HepG2 (cell line): ENCODE measurements around the gene CPPED1. TPM values are rescaled to one million over a fixed set of nuclear protein-coding genes. Genes with fewer than 3 reads are reported as not detected.
A peak's percentile ranks its signal among the peaks of the same experiment; 100 is the strongest.

Experiments used
- AGO2 ChIP-seq: fragments of 200-400 bp; formaldehyde crosslinking; optimal IDR thresholded peaks from 2 replicates; pipeline ENCODE3; 2017; ENCODE audit warnings: mild to moderate bottlenecking, low read depth, low read length, moderate library complexity
- CBX1 ChIP-seq: IDR thresholded peaks from one replicate; pipeline ENCODE4 v1.6.1; 2016; ENCODE audit warnings: antibody characterized with exemption, low read depth
- DR1 ChIP-seq: sonication (generic); formaldehyde crosslinking; IDR thresholded peaks from 2 replicates; pipeline ENCODE4 v1.8.0; 2021; ENCODE audit warnings: mild to moderate bottlenecking, missing genetic modification reagents, inconsistent platforms
- HOXA9 ChIP-seq: sonication (generic); formaldehyde crosslinking; IDR thresholded peaks from 2 replicates; pipeline ENCODE4 v1.8.1; 2022; ENCODE audit warnings: missing genetic modification reagents, mild to moderate bottlenecking, moderate library complexity, borderline replicate concordance
- MTA1 ChIP-seq: sonication (generic); formaldehyde crosslinking; IDR thresholded peaks from 2 replicates; pipeline ENCODE4 v1.4.0; 2020; ENCODE audit warnings: missing genetic modification reagents, mild to moderate bottlenecking, borderline replicate concordance
- NCOA2 ChIP-seq: sonication (generic); formaldehyde crosslinking; IDR thresholded peaks from 2 replicates; pipeline ENCODE4 v1.8.0; 2022; ENCODE audit warnings: inconsistent platforms
- NFKB2 ChIP-seq: sonication (generic); formaldehyde crosslinking; IDR thresholded peaks from 2 replicates; pipeline ENCODE4 v1.4.0; 2020; ENCODE audit warnings: missing genetic modification reagents, borderline replicate concordance
- SSRP1 ChIP-seq: IDR thresholded peaks from 2 replicates; pipeline ENCODE4 v1.6.1; 2016; ENCODE audit warnings: control low read depth
- ZBTB38 ChIP-seq: sonication (generic); formaldehyde crosslinking; IDR thresholded peaks from 2 replicates; pipeline ENCODE4 v1.5.1; 2020; ENCODE audit warnings: mild to moderate bottlenecking, missing genetic modification reagents
- ZBTB40 ChIP-seq, 2 experiments: fragments of 450-650 bp in 1 of 2; sonication (generic) in 1 of 2; formaldehyde crosslinking in 1 of 2; IDR thresholded peaks; 2 replicates each; pipeline versions ENCODE4 v1.6.1 to v1.8.0; 2016 to 2022; ENCODE audit warnings: antibody characterized with exemption in 1 of 2, mild to moderate bottlenecking in 1 of 2, missing genetic modification reagents in 1 of 2
- ZBTB8A ChIP-seq: sonication (generic); formaldehyde crosslinking; IDR thresholded peaks from 2 replicates; pipeline ENCODE4 v1.4.0; 2020; ENCODE audit warnings: mild to moderate bottlenecking, low read depth, missing genetic modification reagents, borderline replicate concordance
- ZNF138 ChIP-seq: sonication (generic); formaldehyde crosslinking; IDR thresholded peaks from 2 replicates; pipeline ENCODE4 v1.5.0; 2020; ENCODE audit warnings: mild to moderate bottlenecking, low read depth, missing genetic modification reagents
- ZNF256 ChIP-seq: sonication (generic); formaldehyde crosslinking; conservative IDR thresholded peaks from 2 replicates; pipeline ENCODE4 v1.4.0; 2020; ENCODE audit warnings: missing genetic modification reagents
- ZNF276 ChIP-seq: sonication (generic); formaldehyde crosslinking; IDR thresholded peaks from 2 replicates; pipeline ENCODE4 v1.4.0; 2020; ENCODE audit warnings: mild to moderate bottlenecking, low read depth, missing genetic modification reagents
- ZNF451 ChIP-seq: sonication (generic); formaldehyde crosslinking; IDR thresholded peaks from 2 replicates; pipeline ENCODE4 v1.5.0; 2020; ENCODE audit warnings: mild to moderate bottlenecking, missing genetic modification reagents
- ZNF564 ChIP-seq: sonication (generic); formaldehyde crosslinking; IDR thresholded peaks from 2 replicates; pipeline ENCODE4 v1.8.1; 2023; ENCODE audit warnings: mild to moderate bottlenecking, missing genetic modification reagents
- ZNF615 ChIP-seq: sonication (generic); formaldehyde crosslinking; IDR thresholded peaks from 2 replicates; pipeline ENCODE4 v1.5.0; 2020; ENCODE audit warnings: mild to moderate bottlenecking, missing genetic modification reagents, borderline replicate concordance
- ZNF7 ChIP-seq: IDR thresholded peaks from 2 replicates; pipeline ENCODE4 v1.6.1; 2016; ENCODE audit warnings: missing biosample characterization, missing genetic modification reagents
- ZNF878 ChIP-seq: sonication (generic); formaldehyde crosslinking; IDR thresholded peaks from 2 replicates; pipeline ENCODE4 v1.8.1; 2023; ENCODE audit warnings: mild to moderate bottlenecking, missing genetic modification reagents, moderate library complexity
- ZSCAN9 ChIP-seq: IDR thresholded peaks from 2 replicates; pipeline ENCODE4 v1.6.1; 2016; ENCODE audit warnings: borderline replicate concordance
- polyA plus RNA-seq, 8 experiments: library from polyadenylated mRNA; depleted of rRNA in 3 of 8; stranded (reverse) in 7 of 8; unstranded in 1 of 8; fragments of >200 nt; fragmentation: Illumina TruSeq in 4 of 8; extraction: Trizol in 4 of 8; gene quantifications; 2 replicates each; pipeline versions ENCODE4 v1.2.1 to v1.2.3, GENCODE V29; 2011 to 2016; ENCODE audit warnings: low read depth in 4 of 8, missing spikeins in 1 of 8, mixed read lengths in 1 of 8; ENCODE audit not compliant: insufficient read depth in 1 of 8
- total RNA-seq, 5 experiments: library from RNA; depleted of rRNA; stranded (reverse); fragments of >200 nt; fragmentation: Illumina TruSeq; extraction: Trizol; gene quantifications; 2 replicates each; pipeline ENCODE4 v1.2.3, GENCODE V29; 2016; ENCODE audit warnings: low read depth in 1 of 5

CPPED1 gene
- total and polyA plus RNA-seq, 2 of the 13 experiments (the other 11 are each of a cell fraction or from before 2014, with no cell fraction given), result 66.6 to 71.3 TPM

GRCh38 chr16:12646490-12647274 lies 157.0 kb downstream of the CPPED1 start (continued):
- TF ChIP-seq ZBTB40 (IDR thresholded peaks at IDR 0.05) (no peak), ZBTB40 (CRISPR knock-in tag; IDR thresholded peaks at IDR 0.05) (no peak), ZNF276 (CRISPR knock-in tag) (no peak), ZNF7 (CRISPR knock-in tag) (peak; percentile 46; the same call in 1 of the 2 replicates), ZNF256 (CRISPR knock-in tag) (no peak), ZBTB8A (CRISPR knock-in tag) (no peak), ZNF564 (CRISPR knock-in tag) (no peak), CBX1 (no peak), DR1 (CRISPR knock-in tag) (no peak), ZNF615 (CRISPR knock-in tag) (no peak), ZNF451 (CRISPR knock-in tag) (no peak), NCOA2 (CRISPR knock-in tag) (no peak), AGO2 (no peak), ZNF138 (CRISPR knock-in tag) (no peak), SSRP1 (CRISPR knock-in tag) (no peak), NFKB2 (CRISPR knock-in tag) (0 out of 2 replicates have a peak, but pooled peaks have one; percentile 41), HOXA9 (CRISPR knock-in tag) (no peak), ZSCAN9 (no peak), MTA1 (no peak), ZNF878 (no peak), ZBTB38 (CRISPR knock-in tag) (no peak)
